HCT116 (cell line): ENCODE data around the gene WDR82. TPM values are rescaled to one million over a fixed set of nuclear protein-coding genes. Genes with fewer than 3 reads are reported as not detected.

Experiments used
- ATAC-seq: fragments of 200-7000 bp; cut with Tn5 transposase; 2 replicates; pipeline ENCODE4 v1.9.1; 2020; ENCODE audit warnings: mild to moderate bottlenecking, moderate library complexity
- BruUV-seq: library from RNA; stranded (reverse); fragments of 400-500 nt; replicated peaks from 2 replicates; lab custom pipeline; 2021; lab: Mats Ljungman, UMichigan
- CTCF ChIA-PET: fragments of 300-600 bp; sonication (Branson Sonifier 250); formaldehyde crosslinking; loops from one replicate; lab custom pipeline; 2021; ENCODE audit warnings: antibody characterized with exemption; lab: Charles Lee
- POLR2A ChIA-PET: fragments of 300-600, 350-600 bp; sonication (Branson Sonifier 250); formaldehyde crosslinking; loops from one replicate; lab custom pipeline; 2021; ENCODE audit warnings: antibody characterized with exemption; lab: Charles Lee
- RAD21 ChIA-PET, 2 experiments: fragments of 300-600 bp; sonication (Branson Sonifier 250); formaldehyde crosslinking; loops; one replicate each; lab custom pipeline; 2023; ENCODE audit warnings: low total read pairs in 2 of 2; ENCODE audit not compliant: uncharacterized antibody in 2 of 2, unreplicated experiment in 2 of 2, low non-redundant PET in 1 of 2; lab: Charles Lee
- DNase-seq: peaks from one replicate; pipeline ENCODE4 v3.0.0-alpha.2; 2010; ENCODE audit warnings: low read depth, low spot score
- H2AFZ ChIP-seq: fragments of 200-600 bp; shearing (Covaris generic), sonication (generic); 2 replicates; pipeline ENCODE4 v1.6.1; 2017; ENCODE audit warnings: low read depth, mixed run types, mixed read lengths, antibody characterized with exemption, low read length; ENCODE audit not compliant: poor library complexity, severe bottlenecking
- H3K27ac ChIP-seq: 2 replicates; pipeline ENCODE4 v1.5.1; 2012; ENCODE audit warnings: low read depth, low read length
- H3K27me3 ChIP-seq: fragments of 200-600 bp; sonication (generic); 2 replicates; pipeline ENCODE4 v1.6.1; 2016; ENCODE audit warnings: mixed run types, low read length, mixed read lengths; ENCODE audit not compliant: insufficient read depth
- H3K36me3 ChIP-seq, 2 experiments: fragments of 200-500 bp in 1 of 2; fragments of 200-600 bp in 1 of 2; sonication (Bioruptor generic) in 1 of 2; sonication (generic) in 1 of 2; 2 replicates each; pipeline versions ENCODE4 v1.5.1 to v1.6.1; 2014 to 2016; ENCODE audit warnings: low read length in 2 of 2, inconsistent platforms in 1 of 2, mixed read lengths in 1 of 2, mixed run types in 1 of 2; ENCODE audit not compliant: insufficient read depth in 2 of 2, control insufficient read depth in 1 of 2
- H3K4me1 ChIP-seq, 2 experiments: fragments of 200-600 bp in 1 of 2; sonication (generic) in 1 of 2; 2 replicates each; pipeline versions ENCODE4 v1.5.1 to v1.6.1; 2012 to 2017; ENCODE audit warnings: low read length in 2 of 2, inconsistent platforms in 1 of 2, mild to moderate bottlenecking in 1 of 2, mixed read lengths in 1 of 2, mixed run types in 1 of 2, moderate library complexity in 1 of 2; ENCODE audit not compliant: insufficient read depth in 2 of 2, control insufficient read depth in 1 of 2
- H3K4me2 ChIP-seq: fragments of 200-600 bp; sonication (generic); 2 replicates; pipeline ENCODE4 v1.6.1; 2017; ENCODE audit warnings: mixed run types, low read length, mixed read lengths
- H3K4me3 ChIP-seq, 2 experiments: fragments of 200-600 bp in 1 of 2; sonication (generic) in 1 of 2; replicated peaks in 1 of 2; 2 replicates each; pipeline ENCODE4 v1.5.1; 2011 to 2016; ENCODE audit warnings: low read length in 2 of 2, control low read depth in 1 of 2, low read depth in 1 of 2, mild to moderate bottlenecking in 1 of 2, mixed read lengths in 1 of 2, mixed run types in 1 of 2
- H3K79me2 ChIP-seq: fragments of 200-600 bp; sonication (generic); 2 replicates; pipeline ENCODE4 v1.6.1; 2017; ENCODE audit warnings: mild to moderate bottlenecking, mixed run types, low read length, moderate library complexity, mixed read lengths; ENCODE audit not compliant: insufficient read depth
- H3K9ac ChIP-seq: fragments of 200-600 bp; sonication (generic); 2 replicates; pipeline ENCODE4 v1.6.1; 2016; ENCODE audit warnings: low read length, mixed read lengths
- H3K9me2 ChIP-seq: fragments of 200-600 bp; sonication (generic), shearing (Covaris generic); 2 replicates; pipeline ENCODE4 v1.6.1; 2017; ENCODE audit warnings: mixed run types, mild to moderate bottlenecking, moderate library complexity; ENCODE audit not compliant: insufficient read depth
- H3K9me3 ChIP-seq, 2 experiments: fragments of 200-500 bp in 1 of 2; fragments of 200-600 bp in 1 of 2; sonication (Bioruptor generic) in 1 of 2; sonication (generic) in 1 of 2; 2 replicates each; pipeline ENCODE4 v1.6.1; 2014 to 2017; ENCODE audit warnings: low read length in 2 of 2, mixed read lengths in 2 of 2, inconsistent platforms in 1 of 2, low read depth in 1 of 2, mild to moderate bottlenecking in 1 of 2, mixed run types in 1 of 2, moderate library complexity in 1 of 2; ENCODE audit not compliant: control insufficient read depth in 1 of 2, insufficient read depth in 1 of 2
- H4K20me1 ChIP-seq: fragments of 200-600 bp; sonication (generic), shearing (Covaris generic); 2 replicates; pipeline ENCODE4 v1.6.1; 2017; ENCODE audit warnings: mixed run types, mild to moderate bottlenecking, moderate library complexity; ENCODE audit not compliant: insufficient read depth
- CEBPB ChIP-seq: IDR thresholded peaks from 2 replicates; pipeline ENCODE4 v1.6.1; 2012; ENCODE audit warnings: low read depth
- CTCF ChIP-seq, 3 experiments: fragments of 200-600 bp in 1 of 3; sonication (generic) in 1 of 3; IDR thresholded peaks in 2 of 3; conservative IDR thresholded peaks in 1 of 3; 2 replicates each; pipeline ENCODE4 v1.5.1; 2012 to 2017; ENCODE audit warnings: low read depth in 2 of 3, low read length in 2 of 3, antibody characterized with exemption in 1 of 3, borderline replicate concordance in 1 of 3, control low read depth in 1 of 3, mild to moderate bottlenecking in 1 of 3, mixed read lengths in 1 of 3, mixed run types in 1 of 3, moderate library complexity in 1 of 3; ENCODE audit not compliant: insufficient read depth in 1 of 3
- EGR1 ChIP-seq: IDR thresholded peaks from 2 replicates; pipeline ENCODE4 v1.6.1; 2012; ENCODE audit warnings: low read depth
- RAD21 ChIP-seq: IDR thresholded peaks from 2 replicates; pipeline ENCODE4 v1.6.1; 2012; ENCODE audit warnings: low read depth, mild to moderate bottlenecking
- SRF ChIP-seq: IDR thresholded peaks from 2 replicates; pipeline ENCODE4 v1.6.1; 2012; ENCODE audit warnings: low read depth
- YY1 ChIP-seq: IDR thresholded peaks from 2 replicates; pipeline ENCODE4 v1.6.1; 2011; ENCODE audit warnings: low read length, low read depth, moderate library complexity, mild to moderate bottlenecking; ENCODE audit not compliant: insufficient replicate concordance; ENCODE audit errors: extremely low read depth
- ZBTB33 ChIP-seq: IDR thresholded peaks from 2 replicates; pipeline ENCODE4 v1.6.1; 2011; ENCODE audit warnings: mild to moderate bottlenecking, low read length, moderate library complexity; ENCODE audit not compliant: insufficient replicate concordance; ENCODE audit errors: extremely low read depth
- ZFX ChIP-seq: fragments of 450-650 bp; IDR thresholded peaks from 2 replicates; pipeline ENCODE4 v1.6.1; 2017
- ZNF274 ChIP-seq: fragments of 200-500 bp; sonication (Bioruptor generic); IDR thresholded peaks from 2 replicates; pipeline ENCODE4 v1.6.1; 2014; ENCODE audit warnings: mild to moderate bottlenecking, low read depth, low read length, inconsistent platforms
- intact Hi-C: fragments of 100-400 bp; cut with micrococcal nuclease; formaldehyde crosslinking; loops from 2 replicates; pipeline ENCODE4 v1.10.0; 2022
- total RNA-seq: library from RNA; stranded (reverse); gene quantifications from one replicate; pipeline ENCODE4 v1.2.1, GENCODE V29; 2021; ENCODE audit not compliant: unreplicated experiment

The WDR82 gene
- total RNA-seq, 1 experiment from 2014 or later, result 89.7 TPM

GRCh38 chr3:52257911-52258310, 20.5 kb downstream of the WDR82 start:
- no peak for ATAC-seq
- RAD21 ChIA-PET, result no interaction called here

GRCh38 chr3:52256622-52257021, 21.8 kb downstream of the WDR82 start:
- no peak for ATAC-seq
- peaks cover 47% of the 10 kb centered on the region for H3K79me2 ChIP-seq
- DNase-seq, result no peak
- no peak overlapping the region for H3K27ac ChIP-seq
- H2AFZ ChIP-seq, result no peak overlapping the region
- no peaks in the 10 kb centered on the region for H3K27me3 ChIP-seq
- H3K36me3 ChIP-seq, result peaks cover 72 to 79% of the 10 kb centered on the region in 2 experiments
- no peaks in the 10 kb centered on the region for H4K20me1 ChIP-seq
- TF ChIP-seq ZBTB33 (no peak), CEBPB (no peak), CTCF (IDR thresholded peaks at IDR 0.05 in 2 of 3, conservative IDR thresholded peaks at IDR 0.05 in 1 of 3; ENCODE audit: borderline replicate concordance in 1 of 3, insufficient read depth in 1 of 3, low read depth in 2 of 3, low read length in 2 of 3) (no peak), RAD21 (no peak), YY1 (no peak)
- TF ChIP-seq, all 23 proteins: peak for 0
- ChIA-PET CTCF (no interaction called here), RAD21 (no interaction called here), POLR2A (interaction anchor here (1.3 kb wide), 1 partner anchor 16 kb away, joined by 4 read pairs; no protein-coding TSS in a partner anchor)
- Histone ChIP-seq H3K4me2 (no peak overlapping the region), H3K9me2 (no peaks in the 10 kb centered on the region), H3K9ac (no peak overlapping the region), H3K4me3 (no peak overlapping the region), H3K4me1 (no peaks in the 10 kb centered on the region), H3K9me3 (no peaks in the 10 kb centered on the region)
- BruUV-seq, result no TSS peak
- intact Hi-C loops, result no loop called here

More at GRCh38 chr3:52257911-52258310, 20.5 kb downstream of the WDR82 start:
- H3K27ac ChIP-seq, result no peak overlapping the region
- peaks cover 82 to 87% of the 10 kb centered on the region in 2 experiments for H3K36me3 ChIP-seq
- no peaks in the 10 kb centered on the region for H3K27me3 ChIP-seq
- no peak overlapping the region for H3K4me2 ChIP-seq
- H3K4me3 ChIP-seq, result no peak overlapping the region
- no peak for TF ChIP-seq EGR1
- no peak for TF ChIP-seq ZNF274
- TF ChIP-seq RAD21, result no peak
- no peak for TF ChIP-seq SRF
- no peak for TF ChIP-seq CTCF (IDR thresholded peaks at IDR 0.05 in 2 of 3, conservative IDR thresholded peaks at IDR 0.05 in 1 of 3; ENCODE audit: borderline replicate concordance in 1 of 3, insufficient read depth in 1 of 3, low read depth in 2 of 3, low read length in 2 of 3)
- TF ChIP-seq CEBPB, result no peak
- no peak for TF ChIP-seq ZFX
- intact Hi-C loops, result no loop called here
- H3K4me1 ChIP-seq, result no peaks in the 10 kb centered on the region
- H3K9me3 ChIP-seq, result no peaks in the 10 kb centered on the region
- H3K9ac ChIP-seq, result no peak overlapping the region
- ChIA-PET CTCF (no interaction called here), POLR2A (no interaction called here)
- DNase-seq, result no peak
- no TSS peak for BruUV-seq
- H3K9me2 ChIP-seq, result no peaks in the 10 kb centered on the region
- peaks cover 60% of the 10 kb centered on the region for H3K79me2 ChIP-seq
- no peak overlapping the region for H2AFZ ChIP-seq
- H4K20me1 ChIP-seq, result peaks cover 3% of the 10 kb centered on the region; the same call in 1 of the 2 replicates
